HG03175 (cell line): ENCODE data around the gene ELK4.

Source experiments
- ATAC-seq: cut with Tn5 transposase; IDR thresholded peaks from one replicate; pipeline ENCODE4 v1.9.1; 2021; ENCODE audit warnings: mild to moderate bottlenecking, moderate library complexity; ENCODE audit not compliant: unreplicated experiment

ELK4 gene

DNA sequence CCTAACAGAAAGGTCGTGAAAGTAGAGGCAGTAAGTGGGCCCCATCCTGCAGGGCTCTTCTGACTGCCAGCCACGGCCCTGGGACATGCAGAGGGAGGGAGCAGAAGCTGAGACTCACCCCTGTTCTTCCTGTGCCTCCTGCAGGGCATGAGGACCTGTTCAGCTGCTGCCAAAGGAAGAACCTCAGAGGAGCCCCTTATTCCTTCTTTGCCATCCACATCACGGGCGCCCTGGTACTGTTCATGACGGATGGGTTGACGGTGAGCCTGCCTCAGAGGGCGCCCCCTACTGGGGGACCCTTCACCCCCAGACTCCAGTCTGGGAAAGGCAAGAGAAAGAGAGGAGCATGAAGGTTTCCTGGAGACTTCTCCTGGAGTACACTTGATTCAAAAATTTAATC is 47.1 kb downstream of the ELK4 start:
- ATAC-seq = no peak

DNA sequence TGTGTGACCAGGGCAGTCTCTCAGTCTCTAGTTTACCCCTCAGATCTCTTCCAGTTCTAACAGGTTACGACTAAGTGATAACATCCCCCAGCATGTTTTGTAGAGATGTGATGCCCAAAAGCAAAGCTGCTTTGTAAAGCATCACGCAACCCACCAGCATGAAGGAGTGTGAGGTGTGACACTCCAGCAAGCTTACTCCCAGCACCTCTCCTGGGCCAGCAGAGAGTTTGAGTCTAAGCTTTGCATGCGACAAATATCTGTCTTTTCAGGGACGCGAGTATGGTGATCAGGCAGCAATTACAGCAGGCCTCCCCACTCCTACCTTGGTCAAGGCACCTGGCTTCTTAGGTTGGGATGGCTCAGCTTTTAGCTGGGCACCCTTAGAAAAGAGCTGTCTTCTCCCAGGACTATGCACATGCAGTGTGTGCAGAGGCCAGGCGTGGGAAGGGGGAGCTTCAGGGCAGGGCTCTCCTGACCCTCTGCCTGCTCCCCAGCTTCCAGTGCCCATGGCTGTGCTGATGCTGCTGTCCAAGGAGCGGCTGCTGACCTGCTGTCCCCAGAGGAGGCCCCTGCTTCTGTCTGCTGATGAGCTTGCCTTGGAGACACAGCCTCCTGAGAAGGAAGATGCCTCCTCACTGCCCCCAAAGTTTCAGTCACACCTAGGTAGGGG is 48.2 kb downstream of the ELK4 start:
- ATAC-seq = no peak

DNA sequence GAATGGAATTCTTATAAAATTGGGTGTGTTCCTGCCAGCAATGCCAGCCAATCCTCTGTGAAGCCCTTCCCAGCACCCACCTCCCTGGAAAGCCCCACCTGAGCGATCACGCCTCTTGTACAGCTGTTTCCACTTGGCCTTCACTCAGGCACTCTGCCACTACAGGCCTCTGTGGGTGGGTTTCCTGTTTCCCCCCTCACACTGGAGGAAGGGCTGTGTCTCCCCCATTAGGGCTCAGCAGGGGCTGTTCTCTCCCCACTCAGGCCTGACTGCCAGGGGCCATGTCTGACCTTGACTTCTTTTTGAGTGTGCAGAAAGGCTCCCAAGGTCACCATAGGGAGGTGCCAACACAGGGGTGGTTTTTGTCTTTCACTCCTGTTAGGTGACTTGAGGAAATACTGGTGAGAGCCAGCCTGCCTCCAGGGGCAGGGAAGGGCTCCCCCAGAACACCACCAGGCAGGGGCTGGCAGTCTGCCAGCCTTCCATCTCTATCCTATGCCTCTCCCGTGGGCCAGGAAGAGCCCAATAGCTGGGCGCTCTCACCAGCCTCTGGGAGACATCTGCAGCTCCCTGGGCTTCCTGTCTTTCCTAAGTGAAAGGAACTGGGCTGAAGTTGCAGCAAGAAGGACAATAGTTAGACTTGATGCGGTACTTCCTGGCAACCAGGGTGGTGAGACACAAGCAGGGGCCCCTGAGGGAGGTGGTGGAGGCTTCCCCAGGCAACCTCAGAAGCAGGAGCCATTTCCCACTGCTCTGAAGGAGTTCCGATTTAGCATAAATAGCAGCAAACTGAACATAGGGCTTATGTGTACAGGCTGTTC is 49.1 kb downstream of the ELK4 start:
- ATAC-seq = no peak

DNA sequence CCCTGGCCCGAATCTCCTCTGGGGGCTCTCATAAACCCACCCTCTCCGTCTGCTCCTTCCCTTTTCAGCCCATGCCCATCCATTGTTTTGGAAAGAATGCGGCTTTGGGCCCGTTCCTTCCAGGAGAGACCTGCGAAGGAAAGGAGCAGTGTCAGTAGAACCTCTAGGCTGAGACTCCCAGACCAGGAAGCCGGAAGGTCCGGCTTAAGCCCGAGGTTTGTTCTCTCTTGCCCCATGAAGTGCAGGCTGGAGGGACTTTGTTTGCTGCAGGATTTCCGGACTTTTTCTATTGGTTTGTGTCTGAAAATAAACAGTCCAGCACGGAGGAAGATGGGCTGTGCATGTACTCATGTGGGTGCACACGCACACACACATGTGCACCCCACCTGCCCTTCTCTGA is 49.8 kb downstream of the ELK4 start:
- ATAC-seq = no peak

DNA sequence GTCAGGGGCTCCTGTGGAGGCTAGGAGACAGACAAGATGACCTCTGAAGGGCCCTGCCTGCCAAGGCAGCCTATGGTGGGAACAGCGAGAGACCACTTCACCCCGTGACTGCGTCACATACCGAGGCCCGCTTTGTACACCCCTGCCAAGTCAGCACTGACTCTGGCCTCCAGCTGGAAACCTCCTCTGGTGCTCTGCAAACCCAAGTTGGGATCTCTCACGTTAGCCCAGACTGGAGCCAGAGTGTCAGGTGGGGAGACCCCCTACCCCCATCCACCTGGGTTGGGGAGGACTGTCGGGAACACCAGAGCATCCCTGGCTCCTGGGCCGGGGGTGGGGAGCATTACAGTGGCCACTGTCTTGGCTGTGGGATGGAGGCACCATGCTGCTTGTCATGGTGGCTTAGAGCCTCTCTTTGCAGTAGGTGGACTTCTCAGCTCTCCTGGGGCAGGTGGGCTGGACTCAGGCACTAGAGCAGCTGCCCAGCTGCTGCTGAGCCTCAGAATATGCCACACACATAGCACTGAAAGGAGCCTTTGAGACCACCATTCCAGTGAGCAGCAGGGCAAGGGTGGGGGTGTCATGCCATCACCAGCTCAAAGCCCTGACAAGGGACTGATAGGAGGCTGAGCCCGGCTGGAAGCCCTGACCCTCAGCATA is 50.4 kb downstream of the ELK4 start:
- no peak for ATAC-seq

DNA sequence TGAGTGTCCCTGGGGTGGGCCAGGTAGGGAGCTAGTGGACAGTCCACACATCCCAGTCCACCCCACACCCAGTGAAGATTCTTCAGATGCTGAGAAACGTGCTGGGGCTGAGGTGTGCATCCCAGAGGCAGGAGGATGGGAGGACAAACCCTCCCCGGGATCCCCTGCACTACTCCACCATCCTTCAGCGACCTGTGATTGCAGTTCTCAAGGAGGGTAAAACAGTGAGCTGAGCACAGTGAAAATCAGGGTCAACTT is 51.0 kb downstream of the ELK4 start:
- no peak for ATAC-seq

DNA sequence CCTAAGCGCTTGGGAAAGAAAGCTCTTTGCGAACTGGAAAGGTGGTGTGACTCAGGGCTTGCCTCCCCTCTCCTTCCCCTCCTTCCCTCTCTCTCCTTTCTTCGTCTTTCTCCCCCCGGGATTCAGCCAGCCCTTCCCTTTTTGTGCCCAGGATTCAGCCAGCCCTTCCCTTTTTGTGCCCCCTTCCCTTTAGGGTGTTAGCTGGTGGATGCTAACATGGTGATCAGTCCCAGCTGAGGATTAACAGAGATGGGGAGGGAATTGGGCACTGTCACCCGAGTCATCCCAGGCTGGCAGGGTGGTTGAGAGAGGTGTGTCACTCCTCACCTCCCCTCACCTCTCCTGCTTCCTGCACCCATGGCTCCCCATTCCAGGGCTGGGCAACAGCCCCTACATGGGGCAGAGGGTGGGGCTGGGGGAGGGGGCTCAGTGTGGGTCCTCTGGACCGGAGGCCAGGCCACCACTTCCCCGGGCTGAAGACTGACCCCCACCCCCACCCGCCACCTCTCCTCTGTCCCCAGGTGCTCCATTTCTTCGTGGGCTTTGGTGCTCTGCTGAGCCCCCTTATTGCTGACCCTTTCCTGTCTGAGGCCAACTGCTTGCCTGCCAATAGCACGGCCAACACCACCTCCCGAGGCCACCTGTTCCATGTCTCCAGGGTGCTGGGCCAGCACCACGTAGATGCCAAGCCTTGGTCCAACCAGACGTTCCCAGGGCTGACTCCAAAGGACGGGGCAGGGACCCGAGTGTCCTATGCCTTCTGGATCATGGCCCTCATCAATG is 51.5 kb downstream of the ELK4 start:
- ATAC-seq = no peak

DNA sequence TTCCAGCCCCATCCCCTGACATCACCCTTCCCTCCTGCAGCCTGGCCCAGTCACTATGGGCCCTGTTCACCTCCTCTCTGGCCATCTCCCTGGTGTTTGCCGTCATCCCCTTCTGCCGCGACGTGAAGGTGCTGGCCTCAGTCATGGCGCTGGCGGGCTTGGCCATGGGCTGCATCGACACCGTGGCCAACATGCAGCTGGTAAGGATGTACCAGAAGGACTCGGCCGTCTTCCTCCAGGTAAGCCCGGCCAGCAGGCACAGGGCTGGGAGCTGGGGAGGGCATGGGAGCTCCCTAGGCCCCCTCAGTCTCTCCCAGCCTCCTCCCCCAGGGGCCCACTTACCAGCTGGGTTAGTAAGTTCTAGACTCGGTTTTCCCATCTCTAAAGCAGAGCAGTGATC is 52.1 kb downstream of the ELK4 start:
- no peak for ATAC-seq

DNA sequence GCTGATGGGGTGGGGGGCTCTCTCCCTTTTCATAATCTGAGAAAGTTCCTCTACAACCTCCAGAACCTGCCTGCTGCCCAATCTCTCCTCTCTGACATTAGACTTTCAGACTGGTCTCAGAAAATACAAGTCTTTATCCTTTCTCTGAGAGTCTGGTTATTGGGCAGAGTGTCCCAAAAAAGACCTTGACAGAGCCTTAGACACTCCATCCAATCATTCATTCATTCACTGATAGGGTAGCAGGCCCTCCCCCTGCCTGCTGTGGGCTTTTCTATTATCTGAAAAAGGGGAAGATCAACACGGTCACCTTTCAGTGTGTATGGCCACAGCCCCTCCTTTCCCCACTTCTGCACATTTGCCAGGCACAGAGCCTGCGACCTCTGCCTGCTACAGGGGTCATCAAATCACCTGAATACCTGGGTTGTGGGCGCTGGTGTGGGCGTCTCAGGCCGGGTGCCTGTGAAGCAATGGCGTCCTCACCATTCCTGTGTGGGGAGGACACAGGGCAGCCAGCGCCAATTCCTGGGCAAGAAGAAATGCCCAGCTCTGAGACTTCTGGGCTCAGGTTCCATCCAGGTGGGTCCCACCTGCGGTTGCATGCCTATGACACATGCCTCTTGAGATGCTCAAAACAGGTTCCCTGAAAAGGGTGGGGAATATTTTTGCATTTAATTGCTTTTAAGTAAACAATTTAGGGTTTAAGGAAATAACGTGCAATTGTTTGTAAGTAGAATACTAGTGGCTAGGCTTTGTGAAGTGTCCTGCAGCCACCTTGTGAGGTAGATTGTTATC is 52.8 kb downstream of the ELK4 start:
- ATAC-seq = no peak

DNA sequence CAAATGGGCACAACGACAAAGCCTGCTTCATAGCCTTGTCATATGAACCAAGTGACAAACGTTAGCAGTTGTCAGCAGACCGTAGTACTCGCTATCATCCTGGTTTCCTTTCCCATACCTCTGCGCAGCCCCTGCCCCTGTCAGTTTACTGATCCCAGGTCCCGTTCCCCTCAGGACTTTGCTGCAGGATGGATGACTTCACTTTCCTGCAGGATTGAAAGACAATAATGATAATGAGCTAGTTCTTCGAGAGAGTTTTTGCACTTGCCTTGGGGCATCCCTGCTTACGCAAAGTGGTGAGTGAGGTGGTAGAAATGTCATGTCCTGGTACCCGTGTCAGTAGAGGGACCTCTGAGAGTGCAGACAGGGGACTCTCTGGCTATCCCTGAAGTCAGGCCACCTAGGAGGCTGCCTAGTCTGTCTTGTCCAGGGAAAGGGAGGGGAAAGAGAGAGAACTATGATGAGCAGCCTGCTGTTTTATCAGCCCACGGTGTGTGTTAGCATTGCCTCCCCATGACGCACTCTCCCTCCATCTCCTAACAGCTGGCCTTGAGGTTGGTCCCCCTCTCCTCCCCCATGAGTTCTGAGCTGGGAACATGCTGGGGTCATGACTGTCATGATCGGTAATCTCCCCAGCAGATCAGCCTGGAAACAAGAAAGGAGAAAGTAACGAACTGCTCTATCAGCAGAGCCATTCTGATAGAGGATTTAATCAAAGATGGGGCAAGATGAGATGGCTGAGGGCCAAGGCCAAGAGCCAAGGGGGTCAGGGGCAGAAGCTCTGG is 53.7 kb downstream of the ELK4 start:
- ATAC-seq = no peak

DNA sequence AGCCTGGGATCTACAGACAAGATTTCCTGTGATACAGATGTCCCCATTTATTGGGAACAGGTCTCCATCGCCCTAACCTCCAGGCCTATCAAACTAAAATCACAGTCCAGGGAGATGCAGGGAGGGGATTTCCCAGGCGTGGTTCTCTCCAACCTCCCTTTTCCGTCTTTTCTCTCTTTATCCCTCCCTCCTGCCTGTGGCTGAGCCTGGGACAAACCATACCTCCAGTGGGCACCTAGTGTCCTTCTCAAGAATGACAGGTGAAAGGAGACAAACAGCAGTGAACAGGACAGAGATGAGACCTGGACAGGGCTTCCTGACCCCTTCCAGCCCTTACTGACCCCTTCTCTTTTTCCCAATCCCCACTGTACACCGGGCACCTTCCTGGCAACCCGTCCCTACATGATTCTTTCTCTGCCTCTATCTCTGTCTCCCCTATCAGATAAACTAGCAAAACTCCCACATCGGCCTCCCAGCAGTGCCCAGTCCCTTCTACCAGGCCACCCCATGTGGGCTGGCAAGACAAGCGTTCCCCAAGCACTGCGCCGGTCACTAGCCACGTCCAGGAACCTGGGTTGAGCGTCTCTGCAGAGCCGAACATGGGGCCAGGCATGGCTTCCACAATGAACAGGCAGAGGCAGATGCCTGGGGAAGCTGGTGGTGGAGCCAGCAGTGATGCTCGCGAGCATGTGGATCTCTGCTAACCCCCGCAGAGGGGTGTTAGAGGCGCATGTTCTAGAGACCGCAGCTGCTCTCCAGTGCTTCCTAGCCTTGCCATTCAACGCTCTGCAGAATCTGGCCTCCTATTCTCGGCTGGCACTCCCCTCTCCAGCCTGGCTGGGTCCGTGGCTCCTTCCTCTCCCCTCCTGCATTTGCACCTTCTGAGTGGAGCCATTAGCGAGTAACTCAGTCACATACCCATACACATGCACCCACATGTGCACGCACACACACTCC is 54.7 kb downstream of the ELK4 start:
- ATAC-seq = no peak

DNA sequence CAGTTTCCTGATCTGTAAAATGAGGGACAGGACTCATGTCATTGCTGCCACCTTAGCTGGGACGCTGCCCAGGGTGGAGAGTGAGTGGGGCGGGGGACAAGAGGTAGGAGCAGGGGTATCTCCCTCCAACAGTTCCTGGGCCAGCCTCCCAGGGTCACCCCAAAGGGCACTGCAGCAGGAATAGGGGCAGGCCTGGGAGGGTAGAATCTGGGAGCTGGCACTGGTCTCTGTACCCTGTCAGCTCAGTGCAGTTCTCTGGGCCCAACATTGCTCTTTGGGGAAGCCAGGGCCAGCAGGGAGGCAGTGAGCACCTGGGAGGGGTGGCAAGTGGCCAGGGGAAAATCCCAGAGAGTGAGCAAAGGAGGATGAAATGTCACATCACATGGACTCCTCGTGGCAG is 55.8 kb downstream of the ELK4 start:
- ATAC-seq = no peak

DNA sequence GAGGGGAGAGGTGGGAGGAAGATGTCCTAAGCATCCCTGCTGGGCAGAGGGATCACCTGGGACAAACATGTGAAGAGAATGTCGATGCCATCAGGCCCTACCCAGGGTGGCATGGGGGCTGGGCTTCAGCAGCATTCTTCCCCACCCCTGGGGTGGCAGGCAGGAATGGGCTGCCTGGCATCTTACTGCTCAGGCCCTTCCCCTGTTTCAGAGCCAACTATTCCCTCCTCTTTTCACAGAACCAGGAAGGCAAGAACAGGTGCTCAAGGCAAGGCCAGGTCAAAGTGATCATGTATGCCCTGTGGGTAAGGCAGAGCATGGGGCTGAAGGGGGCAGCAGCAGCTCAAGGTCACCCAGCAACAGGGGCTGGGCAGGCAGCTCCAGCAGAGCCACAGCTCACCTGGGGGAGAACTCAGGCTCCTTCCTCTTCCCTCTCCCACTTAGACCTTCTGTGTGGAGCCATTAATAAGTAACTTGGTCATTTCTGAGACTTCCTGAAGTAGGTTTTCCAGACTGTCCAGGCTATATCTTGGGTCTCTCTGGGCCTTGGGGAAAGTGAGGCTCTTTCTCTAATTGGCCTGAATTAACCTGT is 56.4 kb downstream of the ELK4 start:
- ATAC-seq = no peak

DNA sequence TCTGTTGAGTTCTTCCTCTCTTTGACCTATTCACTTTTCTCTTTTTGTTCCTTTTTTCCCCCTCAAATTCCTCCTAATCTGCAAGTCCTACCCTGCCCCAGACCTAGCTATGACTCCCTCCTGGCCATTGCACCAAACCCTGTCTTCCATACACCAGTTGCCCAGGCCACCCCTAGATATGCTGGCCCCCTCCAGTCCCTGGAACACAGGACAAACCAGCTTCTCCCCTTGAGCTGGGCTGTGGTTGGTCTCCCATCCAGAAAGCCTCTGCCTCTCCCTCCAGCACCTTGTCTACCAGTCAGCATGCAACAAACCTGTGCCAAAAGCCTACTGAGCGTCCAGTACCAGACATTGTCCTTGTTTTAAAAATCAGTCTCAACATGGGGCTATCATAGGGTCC is 59.4 kb downstream of the ELK4 start:
- no peak for ATAC-seq

DNA sequence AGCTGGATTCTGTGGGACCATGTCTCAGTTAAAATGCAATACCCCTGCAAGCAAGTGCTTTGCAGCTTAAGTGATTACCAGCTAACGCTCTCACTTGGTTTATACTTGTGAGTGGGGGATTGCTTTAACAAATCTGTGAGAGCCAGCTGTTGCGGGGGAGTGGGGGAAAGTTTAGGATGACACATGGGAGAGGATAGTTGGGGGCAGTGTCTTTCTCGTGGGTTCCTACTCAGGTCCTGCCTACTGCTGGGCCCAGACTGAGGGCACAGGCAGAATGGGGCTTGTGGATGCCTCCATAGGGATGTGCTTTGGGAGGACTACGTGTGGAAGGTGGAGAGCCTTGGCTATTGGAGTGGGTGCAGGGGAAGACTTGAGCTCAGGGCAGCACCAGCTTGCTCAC is 60.1 kb downstream of the ELK4 start:
- no peak for ATAC-seq

DNA sequence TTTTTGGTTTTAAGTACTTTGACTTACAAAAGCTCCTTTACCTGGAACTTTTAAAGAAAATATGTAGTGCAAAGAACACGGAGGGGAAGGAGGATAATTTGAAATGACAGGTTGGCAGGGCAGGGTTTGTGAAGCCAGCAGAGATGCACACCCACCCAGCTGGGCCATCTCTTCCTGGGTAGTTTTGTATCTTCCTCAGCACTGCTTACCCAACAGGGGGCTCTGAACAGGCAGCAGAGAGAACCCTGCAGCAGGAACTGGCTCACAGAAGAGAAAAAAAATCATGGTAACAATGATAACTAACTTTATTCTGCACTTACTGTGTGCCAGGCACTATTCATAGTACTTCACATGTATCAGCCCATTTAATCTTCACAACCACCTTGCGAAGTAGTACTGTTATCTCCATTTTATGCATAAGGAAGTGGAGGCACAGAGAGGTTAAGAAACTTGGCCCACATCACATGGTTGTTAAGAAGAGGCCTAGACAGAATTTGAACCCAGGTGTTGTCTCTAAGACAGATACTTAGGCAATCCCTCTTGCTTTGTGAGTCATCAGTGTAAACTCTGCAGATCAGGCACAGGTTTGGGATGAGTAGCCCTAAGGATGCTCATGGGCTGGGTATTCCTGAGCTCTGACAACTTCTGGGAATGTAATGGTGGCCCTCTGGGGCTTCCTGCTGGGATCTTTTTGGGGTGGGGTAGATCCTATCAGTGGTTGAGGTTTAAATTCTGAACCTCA is 60.8 kb downstream of the ELK4 start:
- ATAC-seq = no peak

DNA sequence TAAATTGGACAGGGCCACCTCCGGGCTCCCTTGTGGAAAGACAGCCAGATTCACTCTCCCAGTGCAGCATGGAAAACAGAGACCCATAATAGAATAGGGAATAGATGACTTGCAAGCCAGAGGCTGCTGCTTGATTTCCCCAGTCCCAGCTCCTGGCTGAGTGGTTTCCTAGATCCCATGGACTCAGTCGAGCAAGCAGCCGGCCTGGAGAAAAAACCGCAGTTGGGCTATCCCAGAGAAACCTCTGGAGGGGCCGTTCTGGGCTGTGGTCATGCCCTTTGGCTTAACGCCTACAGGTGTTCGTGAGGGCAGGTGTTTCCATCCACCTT is 61.7 kb downstream of the ELK4 start:
- ATAC-seq = no peak
